Fibroblast of mammary gland (primary cell): ENCODE measurements around the gene AIF1.

Experiments used
- DNase-seq: peaks from one replicate; pipeline ENCODE4 v3.0.0-alpha.2; 2010; ENCODE audit warnings: low read depth
- H3K4me3 ChIP-seq: 2 replicates; pipeline ENCODE4 v1.5.1; 2011; ENCODE audit warnings: low read depth, mild to moderate bottlenecking, low read length, moderate library complexity; ENCODE audit not compliant: control insufficient read depth
- TF ChIP-seq, protein P1 (sequence below): conservative IDR thresholded peaks from 2 replicates; pipeline ENCODE4 v1.5.1; 2011; ENCODE audit warnings: low read depth, low read length, inconsistent platforms; ENCODE audit not compliant: control insufficient read depth, insufficient read depth

The AIF1 gene

DNA sequence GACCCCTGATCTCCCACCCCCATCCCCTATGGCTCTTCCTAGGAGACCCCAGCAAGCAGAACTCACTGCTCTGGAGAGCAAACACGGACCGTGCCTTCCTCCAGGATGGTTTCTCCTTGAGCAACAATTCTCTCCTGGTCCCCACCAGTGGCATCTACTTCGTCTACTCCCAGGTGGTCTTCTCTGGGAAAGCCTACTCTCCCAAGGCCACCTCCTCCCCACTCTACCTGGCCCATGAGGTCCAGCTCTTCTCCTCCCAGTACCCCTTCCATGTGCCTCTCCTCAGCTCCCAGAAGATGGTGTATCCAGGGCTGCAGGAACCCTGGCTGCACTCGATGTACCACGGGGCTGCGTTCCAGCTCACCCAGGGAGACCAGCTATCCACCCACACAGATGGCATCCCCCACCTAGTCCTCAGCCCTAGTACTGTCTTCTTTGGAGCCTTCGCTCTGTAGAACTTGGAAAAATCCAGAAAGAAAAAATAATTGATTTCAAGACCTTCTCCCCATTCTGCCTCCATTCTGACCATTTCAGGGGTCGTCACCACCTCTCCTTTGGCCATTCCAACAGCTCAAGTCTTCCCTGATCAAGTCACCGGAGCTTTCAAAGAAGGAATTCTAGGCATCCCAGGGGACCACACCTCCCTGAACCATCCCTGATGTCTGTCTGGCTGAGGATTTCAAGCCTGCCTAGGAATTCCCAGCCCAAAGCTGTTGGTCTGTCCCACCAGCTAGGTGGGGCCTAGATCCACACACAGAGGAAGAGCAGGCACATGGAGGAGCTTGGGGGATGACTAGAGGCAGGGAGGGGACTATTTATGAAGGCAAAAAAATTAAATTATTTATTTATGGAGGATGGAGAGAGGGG lies 41.6 kb upstream of the AIF1 start:
- no peak for DNase-seq
- TF ChIP-seq, protein P1, sequence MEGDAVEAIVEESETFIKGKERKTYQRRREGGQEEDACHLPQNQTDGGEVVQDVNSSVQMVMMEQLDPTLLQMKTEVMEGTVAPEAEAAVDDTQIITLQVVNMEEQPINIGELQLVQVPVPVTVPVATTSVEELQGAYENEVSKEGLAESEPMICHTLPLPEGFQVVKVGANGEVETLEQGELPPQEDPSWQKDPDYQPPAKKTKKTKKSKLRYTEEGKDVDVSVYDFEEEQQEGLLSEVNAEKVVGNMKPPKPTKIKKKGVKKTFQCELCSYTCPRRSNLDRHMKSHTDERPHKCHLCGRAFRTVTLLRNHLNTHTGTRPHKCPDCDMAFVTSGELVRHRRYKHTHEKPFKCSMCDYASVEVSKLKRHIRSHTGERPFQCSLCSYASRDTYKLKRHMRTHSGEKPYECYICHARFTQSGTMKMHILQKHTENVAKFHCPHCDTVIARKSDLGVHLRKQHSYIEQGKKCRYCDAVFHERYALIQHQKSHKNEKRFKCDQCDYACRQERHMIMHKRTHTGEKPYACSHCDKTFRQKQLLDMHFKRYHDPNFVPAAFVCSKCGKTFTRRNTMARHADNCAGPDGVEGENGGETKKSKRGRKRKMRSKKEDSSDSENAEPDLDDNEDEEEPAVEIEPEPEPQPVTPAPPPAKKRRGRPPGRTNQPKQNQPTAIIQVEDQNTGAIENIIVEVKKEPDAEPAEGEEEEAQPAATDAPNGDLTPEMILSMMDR: no peak
- H3K4me3 ChIP-seq: no peak overlapping the region

DNA sequence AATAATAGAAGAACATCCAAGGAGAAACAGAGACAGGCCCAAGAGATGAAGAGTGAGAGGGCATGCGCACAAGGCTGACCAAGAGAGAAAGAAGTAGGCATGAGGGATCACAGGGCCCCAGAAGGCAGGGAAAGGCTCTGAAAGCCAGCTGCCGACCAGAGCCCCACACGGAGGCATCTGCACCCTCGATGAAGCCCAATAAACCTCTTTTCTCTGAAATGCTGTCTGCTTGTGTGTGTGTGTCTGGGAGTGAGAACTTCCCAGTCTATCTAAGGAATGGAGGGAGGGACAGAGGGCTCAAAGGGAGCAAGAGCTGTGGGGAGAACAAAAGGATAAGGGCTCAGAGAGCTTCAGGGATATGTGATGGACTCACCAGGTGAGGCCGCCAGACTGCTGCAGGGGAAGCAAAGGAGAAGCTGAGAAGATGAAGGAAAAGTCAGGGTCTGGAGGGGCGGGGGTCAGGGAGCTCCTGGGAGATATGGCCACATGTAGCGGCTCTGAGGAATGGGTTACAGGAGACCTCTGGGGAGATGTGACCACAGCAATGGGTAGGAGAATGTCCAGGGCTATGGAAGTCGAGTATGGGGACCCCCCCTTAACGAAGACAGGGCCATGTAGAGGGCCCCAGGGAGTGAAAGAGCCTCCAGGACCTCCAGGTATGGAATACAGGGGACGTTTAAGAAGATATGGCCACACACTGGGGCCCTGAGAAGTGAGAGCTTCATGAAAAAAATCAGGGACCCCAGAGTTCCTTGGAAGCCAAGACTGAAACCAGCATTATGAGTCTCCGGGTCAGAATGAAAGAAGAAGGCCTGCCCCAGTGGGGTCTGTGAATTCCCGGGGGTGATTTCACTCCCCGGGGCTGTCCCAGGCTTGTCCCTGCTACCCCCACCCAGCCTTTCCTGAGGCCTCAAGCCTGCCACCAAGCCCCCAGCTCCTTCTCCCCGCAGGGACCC lies 40.6 kb upstream of the AIF1 start:
- DNase-seq: no peak
- TF ChIP-seq, protein P1: no peak
- no peak overlapping the region for H3K4me3 ChIP-seq

DNA sequence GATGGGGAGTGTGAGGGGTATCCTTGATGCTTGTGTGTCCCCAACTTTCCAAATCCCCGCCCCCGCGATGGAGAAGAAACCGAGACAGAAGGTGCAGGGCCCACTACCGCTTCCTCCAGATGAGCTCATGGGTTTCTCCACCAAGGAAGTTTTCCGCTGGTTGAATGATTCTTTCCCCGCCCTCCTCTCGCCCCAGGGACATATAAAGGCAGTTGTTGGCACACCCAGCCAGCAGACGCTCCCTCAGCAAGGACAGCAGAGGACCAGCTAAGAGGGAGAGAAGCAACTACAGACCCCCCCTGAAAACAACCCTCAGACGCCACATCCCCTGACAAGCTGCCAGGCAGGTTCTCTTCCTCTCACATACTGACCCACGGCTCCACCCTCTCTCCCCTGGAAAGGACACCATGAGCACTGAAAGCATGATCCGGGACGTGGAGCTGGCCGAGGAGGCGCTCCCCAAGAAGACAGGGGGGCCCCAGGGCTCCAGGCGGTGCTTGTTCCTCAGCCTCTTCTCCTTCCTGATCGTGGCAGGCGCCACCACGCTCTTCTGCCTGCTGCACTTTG lies 39.6 kb upstream of the AIF1 start, which contains the start of gene TNF:
TNF (plus strand) TSS at position 231 of the 567 bp plus-strand sequence; CDS start at position 408, 177 bp downstream.
- DNase-seq: no peak
- no peak within 1 kb of the TSS for H3K4me3 ChIP-seq
- TF ChIP-seq, protein P1: no peak

DNA sequence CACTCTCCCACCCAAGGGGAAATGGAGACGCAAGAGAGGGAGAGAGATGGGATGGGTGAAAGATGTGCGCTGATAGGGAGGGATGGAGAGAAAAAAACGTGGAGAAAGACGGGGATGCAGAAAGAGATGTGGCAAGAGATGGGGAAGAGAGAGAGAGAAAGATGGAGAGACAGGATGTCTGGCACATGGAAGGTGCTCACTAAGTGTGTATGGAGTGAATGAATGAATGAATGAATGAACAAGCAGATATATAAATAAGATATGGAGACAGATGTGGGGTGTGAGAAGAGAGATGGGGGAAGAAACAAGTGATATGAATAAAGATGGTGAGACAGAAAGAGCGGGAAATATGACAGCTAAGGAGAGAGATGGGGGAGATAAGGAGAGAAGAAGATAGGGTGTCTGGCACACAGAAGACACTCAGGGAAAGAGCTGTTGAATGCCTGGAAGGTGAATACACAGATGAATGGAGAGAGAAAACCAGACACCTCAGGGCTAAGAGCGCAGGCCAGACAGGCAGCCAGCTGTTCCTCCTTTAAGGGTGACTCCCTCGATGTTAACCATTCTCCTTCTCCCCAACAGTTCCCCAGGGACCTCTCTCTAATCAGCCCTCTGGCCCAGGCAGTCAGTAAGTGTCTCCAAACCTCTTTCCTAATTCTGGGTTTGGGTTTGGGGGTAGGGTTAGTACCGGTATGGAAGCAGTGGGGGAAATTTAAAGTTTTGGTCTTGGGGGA lies 38.9 kb upstream of the AIF1 start:
- no peak overlapping the region for H3K4me3 ChIP-seq
- DNase-seq: no peak
- TF ChIP-seq, protein P1: no peak

DNA sequence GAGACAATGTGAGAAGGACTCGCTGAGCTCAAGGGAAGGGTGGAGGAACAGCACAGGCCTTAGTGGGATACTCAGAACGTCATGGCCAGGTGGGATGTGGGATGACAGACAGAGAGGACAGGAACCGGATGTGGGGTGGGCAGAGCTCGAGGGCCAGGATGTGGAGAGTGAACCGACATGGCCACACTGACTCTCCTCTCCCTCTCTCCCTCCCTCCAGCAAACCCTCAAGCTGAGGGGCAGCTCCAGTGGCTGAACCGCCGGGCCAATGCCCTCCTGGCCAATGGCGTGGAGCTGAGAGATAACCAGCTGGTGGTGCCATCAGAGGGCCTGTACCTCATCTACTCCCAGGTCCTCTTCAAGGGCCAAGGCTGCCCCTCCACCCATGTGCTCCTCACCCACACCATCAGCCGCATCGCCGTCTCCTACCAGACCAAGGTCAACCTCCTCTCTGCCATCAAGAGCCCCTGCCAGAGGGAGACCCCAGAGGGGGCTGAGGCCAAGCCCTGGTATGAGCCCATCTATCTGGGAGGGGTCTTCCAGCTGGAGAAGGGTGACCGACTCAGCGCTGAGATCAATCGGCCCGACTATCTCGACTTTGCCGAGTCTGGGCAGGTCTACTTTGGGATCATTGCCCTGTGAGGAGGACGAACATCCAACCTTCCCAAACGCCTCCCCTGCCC lies 38.0 kb upstream of the AIF1 start:
- TF ChIP-seq, protein P1: no peak
- H3K4me3 ChIP-seq: no peak overlapping the region
- DNase-seq: no peak

DNA sequence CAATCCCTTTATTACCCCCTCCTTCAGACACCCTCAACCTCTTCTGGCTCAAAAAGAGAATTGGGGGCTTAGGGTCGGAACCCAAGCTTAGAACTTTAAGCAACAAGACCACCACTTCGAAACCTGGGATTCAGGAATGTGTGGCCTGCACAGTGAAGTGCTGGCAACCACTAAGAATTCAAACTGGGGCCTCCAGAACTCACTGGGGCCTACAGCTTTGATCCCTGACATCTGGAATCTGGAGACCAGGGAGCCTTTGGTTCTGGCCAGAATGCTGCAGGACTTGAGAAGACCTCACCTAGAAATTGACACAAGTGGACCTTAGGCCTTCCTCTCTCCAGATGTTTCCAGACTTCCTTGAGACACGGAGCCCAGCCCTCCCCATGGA lies 37.5 kb upstream of the AIF1 start:
- H3K4me3 ChIP-seq: no peak overlapping the region
- DNase-seq: no peak
- TF ChIP-seq, protein P1: no peak
